Measurements from ENCODE around the gene LHB. TPM values are rescaled to one million over a fixed set of nuclear protein-coding genes. Genes with fewer than 3 reads are reported as not detected.

LHB gene
- total RNA-seq, 1 experiment from 2014 or later: not detected

GRCh38 chr19:49059053-49059452 lies 42.2 kb upstream of the LHB start:
- no peak overlapping the region for H2BK12ac ChIP-seq (ENCODE audit: insufficient read length, low read depth, low read length)
- Mint-ChIP-seq H3K27me3 (ENCODE audit: low read depth) (peaks cover 81% of the 10 kb centered on the region), H3K4me3 (no peak overlapping the region), H3K9me3 (peaks cover 0 to 2% of the 10 kb centered on the region in 2 experiments; a peak in 1 of 5 replicates), H3K27ac (no peak overlapping the region), H3K36me3 (ENCODE audit: insufficient read depth in 1 of 3, low read depth in 3 of 3) (no peaks in the 10 kb centered on the region; a peak in 1 of 7 replicates), H3K4me1 (peaks cover 27 to 33% of the 10 kb centered on the region in 2 experiments)
- WGBS (ENCODE audit: extremely low coverage, insufficient read length, low lambda C conversion rate): no CpG with 5 or more reads among the region's 9 CpGs
- no peak overlapping the region for H2BK20ac ChIP-seq (ENCODE audit: low read depth, low read length, poor library complexity, severe bottlenecking)
- H3K23me2 ChIP-seq (ENCODE audit: insufficient read length, low read depth, low read length, poor library complexity, severe bottlenecking): peaks cover 10% of the 10 kb centered on the region
- no peaks in the 10 kb centered on the region for H3K4me1 ChIP-seq (ENCODE audit: insufficient read depth, low read length)
- no peak overlapping the region for H4K5ac ChIP-seq (ENCODE audit: insufficient read length, low read depth, low read length)
- no peak overlapping the region for H3K4me2 ChIP-seq (ENCODE audit: insufficient read depth, insufficient read length, low read length)
- no peak for DNase-seq
- no peaks in the 10 kb centered on the region for H3K79me1 ChIP-seq (ENCODE audit: insufficient read depth, low read depth, low read length, poor library complexity, severe bottlenecking)
- no peak overlapping the region for H2AK5ac ChIP-seq (ENCODE audit: insufficient read length, low read length)
- no peak overlapping the region for H4K8ac ChIP-seq (replicated peaks; ENCODE audit: insufficient read length, low read depth, low read length)
- no peaks in the 10 kb centered on the region for H3K79me2 ChIP-seq (ENCODE audit: insufficient read depth, low read length)
- no peak overlapping the region for H3K27ac ChIP-seq (ENCODE audit: insufficient read length, low read depth, low read length)
- no peak overlapping the region for H4K91ac ChIP-seq (ENCODE audit: insufficient read length, low read depth, low read length)
- no peak overlapping the region for H2BK5ac ChIP-seq (ENCODE audit: insufficient read length, low read length)
- peaks cover 15% of the 10 kb centered on the region; the same call in 1 of the 2 replicates for H3K27me3 ChIP-seq (ENCODE audit: insufficient read depth, low read length)
- no peak overlapping the region for H3T11ph ChIP-seq (ENCODE audit: low read length)
- no peak overlapping the region for H3K4ac ChIP-seq (ENCODE audit: low read depth, low read length)
- no peak for TF ChIP-seq CTCF (conservative IDR thresholded peaks at IDR 0.05)
- H2BK15ac ChIP-seq (ENCODE audit: low read depth, low read length): no peak overlapping the region
- H3K23ac ChIP-seq (ENCODE audit: insufficient read length, low read depth, low read length): no peak overlapping the region
- no peak overlapping the region for H3K14ac ChIP-seq (ENCODE audit: insufficient read depth, low read length)
- H3K18ac ChIP-seq (ENCODE audit: insufficient read length, low read depth, low read length): no peak overlapping the region
- H3K56ac ChIP-seq (ENCODE audit: insufficient read length, low read depth, low read length): no peak overlapping the region
- H2BK120ac ChIP-seq (ENCODE audit: low read depth, low read length, poor library complexity, severe bottlenecking): no peak overlapping the region
- no peak overlapping the region for H3K9ac ChIP-seq (ENCODE audit: extremely low read depth, insufficient read length, low read length)
- no peak overlapping the region for H2AFZ ChIP-seq (ENCODE audit: low read length)
- H4K20me1 ChIP-seq (ENCODE audit: control insufficient read depth, insufficient read depth, insufficient read length): no peaks in the 10 kb centered on the region
- H3K9me3 ChIP-seq (ENCODE audit: control insufficient read depth, low read depth, low read length): no peaks in the 10 kb centered on the region
